Pons (tissue), 1 donor: ENCODE results near the gene ARHGAP22.

Experiments
- DNase-seq: peaks from one replicate; pipeline ENCODE4 v3.0.0-alpha.2; 2016; ENCODE audit warnings: low spot score

Gene ARHGAP22

GRCh38 chr10:48533540-48533939 lies 71.3 kb downstream of the ARHGAP22 start:
- DNase-seq: no peak

- no peak for DNase-seq
Observed at GRCh38 chr10:48531486-48531885, 73.4 kb downstream of the ARHGAP22 start.

- no peak for DNase-seq
Observed at GRCh38 chr10:48529331-48529730, 75.5 kb downstream of the ARHGAP22 start.

GRCh38 chr10:48527756-48528155 lies 77.1 kb downstream of the ARHGAP22 start:
- no peak for DNase-seq

GRCh38 chr10:48526846-48527505 lies 77.9 kb downstream of the ARHGAP22 start:
- DNase-seq: no peak

- DNase-seq: peak; percentile 42
Observed at GRCh38 chr10:48526011-48526821, 78.7 kb downstream of the ARHGAP22 start.

GRCh38 chr10:48525113-48525512 lies 79.8 kb downstream of the ARHGAP22 start:
- no peak for DNase-seq

GRCh38 chr10:48523820-48524758 lies 80.8 kb downstream of the ARHGAP22 start:
- DNase-seq: no peak

GRCh38 chr10:48523212-48523819 lies 81.6 kb downstream of the ARHGAP22 start:
- no peak for DNase-seq

- DNase-seq: no peak
Observed at GRCh38 chr10:48522011-48522765, 82.7 kb downstream of the ARHGAP22 start.

- DNase-seq: no peak
Observed at GRCh38 chr10:48520594-48520993, 84.3 kb downstream of the ARHGAP22 start.

- DNase-seq: no peak
Observed at GRCh38 chr10:48520184-48520506, 84.7 kb downstream of the ARHGAP22 start.

- no peak for DNase-seq
Observed at GRCh38 chr10:48519481-48520183, 85.2 kb downstream of the ARHGAP22 start.

GRCh38 chr10:48518986-48519385 lies 85.9 kb downstream of the ARHGAP22 start:
- DNase-seq: no peak

GRCh38 chr10:48517911-48518811 lies 86.7 kb downstream of the ARHGAP22 start:
- DNase-seq: no peak

- DNase-seq: no peak
Observed at GRCh38 chr10:48517482-48517881, 87.4 kb downstream of the ARHGAP22 start.

GRCh38 chr10:48516911-48517310 lies 88.0 kb downstream of the ARHGAP22 start:
- DNase-seq: no peak

- DNase-seq: no peak
Observed at GRCh38 chr10:48514916-48515315, 90.0 kb downstream of the ARHGAP22 start.

- DNase-seq: no peak
Observed at GRCh38 chr10:48514255-48514654, 90.6 kb downstream of the ARHGAP22 start.

GRCh38 chr10:48512861-48513260 lies 92.0 kb downstream of the ARHGAP22 start:
- DNase-seq: no peak
